Activated naive CD8-positive, alpha-beta T cell treated with anti-CD3 and anti-CD28 coated beads, Interleukin-2, amount 50 U/mL, for 16 hours (primary cell): ENCODE measurements around the gene CCDC106.

ENCODE experiments used
- DNase-seq: peaks from one replicate; pipeline ENCODE4 v3.0.0-alpha.2; 2020; ENCODE audit warnings: low read depth, low spot score

CCDC106 gene

GRCh38 chr19:55650602-55651230 lies 2.7 kb downstream of the CCDC106 start:
- no peak for DNase-seq

GRCh38 chr19:55651236-55651635 lies 3.2 kb downstream of the CCDC106 start:
- no peak for DNase-seq

GRCh38 chr19:55652311-55653128 lies 4.5 kb downstream of the CCDC106 start:
- DNase-seq, result no peak

GRCh38 chr19:55653651-55654322 lies 5.8 kb downstream of the CCDC106 start:
- DNase-seq, result peak; percentile 98

- peak; percentile 98 for DNase-seq
Observed at GRCh38 chr19:55654323-55654867, 6.4 kb downstream of the CCDC106 start.

GRCh38 chr19:55654868-55655647 lies 7.0 kb downstream of the CCDC106 start, which contains the start of gene U2AF2:
Gene U2AF2, plus strand, starts transcription at chr19:55655035. Its CDS starts 70 bp downstream, at chr19:55655105.
- peak; percentile 93 for DNase-seq

GRCh38 chr19:55655648-55656040 lies 7.6 kb downstream of the CCDC106 start:
- no peak for DNase-seq

GRCh38 chr19:55656552-55656951 lies 8.5 kb downstream of the CCDC106 start:
- DNase-seq, result no peak

GRCh38 chr19:55656988-55657747 lies 9.2 kb downstream of the CCDC106 start:
- DNase-seq, result no peak

- no peak for DNase-seq
Observed at GRCh38 chr19:55658846-55659459, 10.9 kb downstream of the CCDC106 start.

- no peak for DNase-seq
Observed at GRCh38 chr19:55659822-55660221, 11.8 kb downstream of the CCDC106 start.

GRCh38 chr19:55660404-55660803 lies 12.4 kb downstream of the CCDC106 start:
- DNase-seq, result no peak

GRCh38 chr19:55660991-55661390 lies 13.0 kb downstream of the CCDC106 start:
- no peak for DNase-seq

GRCh38 chr19:55661826-55662225 lies 13.8 kb downstream of the CCDC106 start:
- DNase-seq, result no peak

GRCh38 chr19:55663846-55664536 lies 16.0 kb downstream of the CCDC106 start:
- DNase-seq, result no peak

GRCh38 chr19:55666343-55667005 lies 18.5 kb downstream of the CCDC106 start:
- no peak for DNase-seq

GRCh38 chr19:55667006-55667381 lies 19.0 kb downstream of the CCDC106 start:
- no peak for DNase-seq

- DNase-seq, result no peak
Observed at GRCh38 chr19:55667511-55667910, 19.5 kb downstream of the CCDC106 start.

- no peak for DNase-seq
Observed at GRCh38 chr19:55667958-55668357, 19.9 kb downstream of the CCDC106 start.
